NCI-H82 (cell line): Measurements from ENCODE around the gene GLRX.
"Not testable (repeated sequence)": the region's sequence is repeated elsewhere in the genome, so short reads cannot be mapped to it uniquely, and the experiment has no call there.

Experiments
- DNase-seq: peaks from one replicate; lab custom pipeline; 2025; lab: John Stamatoyannopoulos, UW

GLRX gene, protein sequence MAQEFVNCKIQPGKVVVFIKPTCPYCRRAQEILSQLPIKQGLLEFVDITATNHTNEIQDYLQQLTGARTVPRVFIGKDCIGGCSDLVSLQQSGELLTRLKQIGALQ

DNA sequence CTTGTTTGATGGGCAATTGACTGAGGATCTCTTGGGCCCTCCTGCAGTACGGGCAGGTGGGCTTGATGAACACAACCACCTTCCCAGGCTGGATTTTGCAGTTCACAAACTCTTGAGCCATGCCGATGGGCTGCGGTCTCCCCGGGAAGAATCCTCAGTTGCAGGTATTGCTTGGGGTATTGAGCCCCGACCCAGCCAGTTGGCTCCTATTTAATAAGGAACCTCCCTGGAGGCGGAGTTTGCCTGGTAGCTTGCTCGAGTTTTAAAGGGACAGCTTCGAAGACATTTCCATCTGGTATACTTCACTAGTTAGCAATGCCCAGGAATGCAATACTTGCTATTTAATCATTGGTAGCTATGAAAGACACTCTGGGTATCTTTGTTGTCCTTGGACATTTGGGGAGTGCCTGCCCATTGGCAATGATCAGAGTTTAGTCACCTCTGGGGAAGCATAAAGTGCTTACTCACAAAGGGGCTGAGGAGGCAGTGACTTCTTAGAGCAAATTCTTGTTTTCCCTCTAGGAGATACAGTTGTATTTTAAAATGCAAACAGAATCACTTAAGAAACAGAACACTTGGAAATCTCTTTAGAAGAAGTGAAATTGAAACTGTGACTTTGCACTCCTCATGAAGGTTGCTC is at the start of gene GLRX:
TSS of gene GLRX (minus strand) at position 185 of the 640 bp plus-strand sequence. CDS start at position 121, 64 bp downstream.
- DNase-seq, result peak; percentile 77

DNA sequence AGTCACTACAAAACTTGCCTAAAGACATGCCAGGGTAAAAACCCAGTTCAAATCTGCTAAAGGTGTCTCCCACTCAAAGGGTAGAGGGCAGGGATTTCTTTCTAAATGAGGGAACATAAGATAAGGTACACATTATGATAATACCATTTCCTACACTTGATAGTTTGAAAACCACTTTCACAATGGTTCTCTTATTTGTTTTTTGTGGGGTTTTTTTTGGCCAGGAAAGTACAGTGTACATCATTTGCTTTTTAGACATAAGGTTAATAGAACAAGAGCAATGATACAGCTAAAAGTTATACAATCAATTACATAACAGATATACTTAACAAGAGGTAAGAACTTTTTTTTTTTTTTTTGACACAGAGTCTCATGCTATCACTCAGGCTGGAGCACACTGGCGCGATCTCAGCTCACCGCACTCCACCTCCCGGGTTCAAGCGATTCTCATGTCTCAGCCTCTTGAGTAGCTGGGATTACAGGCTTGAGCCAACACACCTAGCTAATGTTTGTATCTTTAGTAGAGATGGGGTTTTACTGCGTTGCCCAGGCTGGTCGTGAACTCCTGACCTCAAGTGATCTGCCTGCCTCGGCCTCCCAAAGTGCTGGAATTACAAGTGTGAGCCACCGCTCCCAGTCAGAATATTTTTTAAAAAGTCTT is 48.8 kb upstream of the GLRX start:
- DNase-seq, result no peak

DNA sequence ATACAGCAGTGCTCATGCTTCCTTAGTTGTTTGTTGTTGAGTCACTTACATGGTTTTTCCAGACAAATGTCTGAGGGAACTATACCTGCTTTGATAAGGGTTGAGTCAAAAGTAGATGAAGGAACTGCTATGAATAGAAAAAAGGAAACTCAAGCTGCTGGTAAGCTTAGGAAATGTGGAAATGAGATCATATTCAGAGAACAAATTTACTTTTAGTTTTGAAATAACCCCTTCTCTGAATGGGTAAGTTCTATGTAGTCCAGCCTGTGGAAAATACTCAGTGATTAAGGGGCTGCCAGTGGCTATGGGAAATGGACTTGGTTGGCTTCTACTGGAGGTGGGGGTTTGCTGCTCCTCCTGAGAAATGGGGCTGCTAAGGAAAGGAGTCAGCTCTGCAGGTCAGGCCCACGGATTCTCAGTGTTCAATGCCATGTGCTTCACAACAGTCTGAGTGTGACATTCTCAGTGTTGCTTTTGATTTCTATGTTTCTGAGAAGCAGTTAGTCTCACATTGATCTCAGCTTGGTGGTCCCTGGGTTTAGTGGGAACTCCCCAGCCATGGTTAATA is 47.7 kb upstream of the GLRX start:
- DNase-seq, result no peak

DNA sequence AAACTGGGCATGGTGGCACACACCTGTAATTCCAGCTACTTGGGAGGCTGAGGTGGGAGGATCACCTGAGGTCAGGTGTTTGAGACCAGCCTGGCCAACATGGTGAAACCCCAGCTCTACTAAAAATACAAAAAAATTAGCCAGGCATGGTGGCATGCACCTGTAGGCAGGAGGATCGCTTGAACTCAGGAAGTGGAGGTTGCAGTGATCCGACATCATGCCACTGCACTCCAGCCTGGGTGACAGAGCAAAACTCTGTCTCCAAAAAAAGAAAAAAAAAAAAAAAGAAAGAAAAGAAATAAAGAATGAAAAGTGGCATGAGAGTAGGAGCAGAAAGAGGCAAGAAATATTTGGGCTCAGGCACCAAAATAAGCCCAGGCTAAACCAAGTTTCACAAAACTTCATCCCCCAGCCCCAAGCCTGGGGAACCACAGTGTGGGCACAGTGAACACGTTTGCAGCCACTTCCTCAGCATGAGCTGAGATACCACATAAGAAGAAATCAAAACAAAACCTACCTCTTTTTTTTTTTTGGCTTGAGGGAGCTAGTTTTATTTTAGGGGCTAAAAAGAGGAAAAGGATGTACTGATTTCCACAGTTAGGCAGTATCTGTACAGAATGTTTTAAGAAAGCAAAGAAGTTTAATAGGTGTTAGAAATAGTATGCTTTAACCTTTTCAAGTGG is 46.8 kb upstream of the GLRX start:
- not testable (repeated sequence) for DNase-seq

DNA sequence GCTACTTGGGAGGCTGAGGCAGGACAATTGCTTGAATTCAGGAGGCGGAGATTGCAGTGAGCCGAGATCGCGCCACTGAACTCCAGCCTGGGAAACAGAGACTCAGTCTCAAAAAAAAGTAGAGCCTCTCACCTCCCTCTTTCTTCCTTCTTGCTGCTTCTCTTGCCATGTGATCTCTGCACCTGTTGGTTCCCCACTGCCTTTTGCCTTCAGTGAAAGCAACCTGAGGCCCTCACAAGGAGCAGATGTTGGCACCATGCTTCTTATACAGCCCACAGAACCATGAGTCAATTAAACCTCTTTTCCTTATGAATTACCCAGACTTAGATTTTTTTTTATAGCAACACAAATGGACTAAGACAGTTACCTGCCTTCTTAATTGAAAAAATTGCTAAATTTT is 45.6 kb upstream of the GLRX start:
- DNase-seq, result no peak

DNA sequence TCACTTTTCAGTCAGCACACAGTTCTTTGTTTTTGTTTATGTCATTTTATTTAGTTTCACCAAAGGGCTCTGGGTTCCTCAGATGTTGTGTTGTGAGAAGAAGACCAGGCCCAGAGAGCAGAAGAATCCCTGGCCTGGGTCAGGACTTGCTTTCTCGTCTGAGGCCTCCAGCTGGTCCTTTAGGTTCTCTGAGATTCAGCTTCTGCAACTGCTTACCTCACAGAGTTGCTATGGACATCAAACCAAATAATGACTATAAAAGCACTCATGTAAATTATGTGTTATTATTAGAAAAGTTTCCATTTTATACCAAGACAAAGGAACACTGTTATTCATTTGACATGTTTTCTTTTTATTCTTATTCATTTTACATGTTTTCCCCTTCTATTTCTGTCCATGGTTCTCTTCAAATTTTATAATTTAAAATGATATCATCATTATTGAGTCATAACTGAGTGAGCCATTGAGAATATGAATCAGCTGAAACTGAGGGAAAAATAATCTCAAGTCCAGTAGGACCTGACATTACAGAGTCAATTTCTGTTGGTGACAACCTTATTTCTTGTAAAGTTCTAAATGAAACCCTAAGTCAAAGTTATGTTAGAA is 44.0 kb upstream of the GLRX start:
- no peak for DNase-seq

DNA sequence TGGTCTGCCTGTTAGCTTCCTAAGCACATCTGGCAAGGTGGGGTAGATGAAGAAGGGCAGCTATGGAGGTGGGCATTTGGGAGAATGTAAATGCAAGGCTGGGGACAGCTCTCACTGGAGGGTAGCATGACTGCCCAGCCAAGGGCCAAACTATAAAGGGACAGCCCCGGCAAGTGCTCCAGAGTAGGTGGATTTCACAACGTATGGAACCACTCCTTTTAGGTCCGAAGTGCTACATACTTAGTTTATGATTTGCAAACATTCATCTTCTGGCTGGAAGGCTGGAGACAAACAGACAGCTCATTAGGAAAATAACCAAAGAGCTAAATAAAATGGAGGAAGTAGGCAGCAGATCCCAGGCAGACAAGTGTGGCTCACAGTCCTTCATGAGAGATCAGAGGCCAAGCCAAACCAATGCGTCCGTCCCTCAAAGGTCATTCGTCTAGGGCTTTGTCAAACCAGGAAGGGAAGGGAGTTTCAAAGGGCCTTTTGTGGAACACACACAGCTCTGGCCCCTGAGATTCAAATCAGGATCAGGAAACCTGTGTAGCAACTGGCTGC is 42.5 kb upstream of the GLRX start:
- DNase-seq, result no peak

DNA sequence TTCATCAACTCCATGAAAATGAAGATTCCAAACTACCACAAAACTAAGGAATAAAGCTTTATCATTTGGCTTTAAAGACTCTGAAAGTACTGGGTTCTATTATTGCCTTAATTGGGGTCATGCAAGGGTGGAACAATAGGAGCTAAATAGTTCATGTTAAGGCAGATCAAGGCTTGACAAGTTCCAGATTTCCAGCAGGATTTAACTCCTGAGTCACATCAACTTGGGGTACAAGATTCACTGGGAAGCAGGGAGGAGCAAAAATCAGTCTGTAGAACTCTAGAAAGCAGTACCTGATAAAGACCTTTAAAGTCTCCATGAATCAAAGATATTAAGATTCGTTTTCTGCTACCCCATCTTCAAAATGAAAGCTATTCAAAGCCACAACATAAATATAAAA is 41.9 kb upstream of the GLRX start:
- DNase-seq, result no peak

DNA sequence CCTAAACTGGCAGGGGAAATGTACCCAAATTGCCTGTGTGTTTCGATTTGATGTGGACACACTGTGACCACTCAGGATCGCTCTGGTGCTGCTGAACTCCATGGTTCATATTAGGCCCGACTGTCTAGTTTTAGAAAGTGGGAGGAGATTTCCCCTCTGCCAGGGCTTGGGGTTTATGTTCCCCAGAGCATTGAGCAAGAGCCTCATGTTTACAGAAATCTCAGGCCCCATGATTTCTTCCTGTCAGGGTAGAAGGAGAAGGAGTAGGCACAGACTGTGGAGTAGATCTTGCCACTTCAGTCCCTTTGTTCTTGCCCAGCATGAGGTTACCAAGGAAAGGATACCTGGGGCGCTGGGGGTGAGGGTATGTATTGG is 40.8 kb upstream of the GLRX start:
- DNase-seq, result no peak

DNA sequence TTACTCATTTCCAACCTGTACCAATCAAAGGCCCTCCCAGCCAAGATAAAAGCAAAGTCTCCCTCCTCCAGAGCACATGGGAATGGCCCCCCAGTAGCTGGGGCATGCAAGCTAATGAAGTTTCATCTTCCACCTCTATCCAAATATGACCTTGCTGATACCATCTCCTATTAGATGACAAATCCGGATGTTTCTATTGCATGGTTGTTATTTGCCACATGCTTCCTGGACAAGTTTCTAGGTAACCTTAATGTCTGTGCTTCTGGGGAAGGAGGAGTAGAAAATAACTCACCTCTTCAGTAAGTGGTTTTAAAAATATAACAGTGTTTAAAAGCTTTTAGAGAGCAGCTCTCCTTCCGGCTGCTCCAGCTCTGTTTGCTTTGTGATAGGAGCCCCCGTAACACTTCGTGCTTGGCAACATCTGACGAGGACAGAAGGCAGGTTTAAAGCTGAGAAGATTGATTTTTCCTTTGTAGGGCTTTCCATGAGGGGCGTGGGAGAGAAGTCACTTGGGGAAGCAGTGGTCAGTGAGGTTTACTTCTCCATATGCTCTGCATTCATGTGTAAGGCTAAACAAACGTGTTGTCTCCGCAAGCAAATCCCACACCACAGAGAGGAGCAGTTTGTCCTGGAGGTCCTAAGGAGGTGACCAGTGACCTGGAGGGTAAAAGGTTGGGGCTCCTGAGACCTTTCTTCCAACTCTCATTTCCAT is 40.3 kb upstream of the GLRX start:
- no peak for DNase-seq

DNA sequence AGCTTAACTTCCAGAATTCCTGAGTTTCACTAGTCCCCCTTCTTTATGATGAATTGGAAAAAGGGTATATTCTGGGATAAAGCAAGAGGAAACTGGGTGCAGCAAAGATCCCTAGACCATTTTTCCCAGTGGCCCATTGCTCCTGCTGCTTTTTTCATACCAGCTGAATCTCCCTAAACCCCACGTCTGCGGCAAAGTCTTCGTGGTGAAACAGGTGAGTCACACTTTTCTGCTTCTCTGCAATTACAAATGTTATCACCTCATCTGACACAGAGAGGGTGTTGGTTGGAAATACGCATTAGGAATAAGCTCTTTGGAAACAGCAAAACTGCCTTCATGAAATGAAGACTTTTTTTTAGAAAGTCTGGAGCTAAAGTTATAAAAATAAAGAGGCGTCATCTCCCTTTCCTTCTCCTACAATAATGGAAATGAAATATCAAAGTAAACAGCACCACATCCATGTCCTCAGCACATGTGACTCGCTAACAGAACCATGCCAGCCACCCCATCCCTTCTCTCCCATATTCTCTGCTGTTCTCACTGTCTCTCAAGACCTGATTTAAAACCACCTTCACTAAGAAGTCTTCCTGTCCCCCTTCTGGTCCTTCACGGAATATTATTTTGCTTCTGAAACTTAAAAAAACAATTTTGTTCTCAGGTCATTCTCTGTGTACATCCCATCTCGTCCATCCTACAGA is 39.5 kb upstream of the GLRX start:
- no peak for DNase-seq

DNA sequence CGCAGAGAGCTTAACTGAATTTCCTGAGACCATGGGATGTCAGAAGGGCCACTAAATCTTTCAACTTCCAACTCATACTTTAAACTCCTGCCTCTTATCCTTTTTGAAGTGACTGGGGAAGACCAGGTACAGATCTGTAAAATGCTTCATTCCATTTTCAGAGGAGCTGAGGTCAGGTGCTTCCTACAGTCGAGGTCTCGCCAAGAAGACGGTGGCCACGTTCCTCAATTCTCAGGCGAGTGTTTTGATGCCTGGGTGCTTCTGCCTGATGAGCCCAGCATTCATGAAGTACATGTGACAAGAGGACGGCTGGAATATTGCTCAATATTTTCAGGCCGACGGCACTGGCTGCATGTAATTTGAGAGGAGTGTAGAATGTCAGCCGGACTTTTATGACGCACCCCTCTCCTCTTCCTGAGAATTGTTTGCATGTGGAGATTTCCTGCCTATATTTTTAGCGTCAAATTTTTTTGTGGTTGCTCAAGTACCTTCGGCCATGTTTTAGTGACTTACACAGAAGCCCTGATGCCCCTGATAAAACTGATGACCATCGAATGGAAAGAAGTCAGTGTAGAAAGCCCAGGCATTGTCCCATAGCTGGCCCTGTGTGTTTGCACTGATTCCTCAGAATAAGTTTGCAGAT is 38.8 kb upstream of the GLRX start:
- DNase-seq, result no peak

DNA sequence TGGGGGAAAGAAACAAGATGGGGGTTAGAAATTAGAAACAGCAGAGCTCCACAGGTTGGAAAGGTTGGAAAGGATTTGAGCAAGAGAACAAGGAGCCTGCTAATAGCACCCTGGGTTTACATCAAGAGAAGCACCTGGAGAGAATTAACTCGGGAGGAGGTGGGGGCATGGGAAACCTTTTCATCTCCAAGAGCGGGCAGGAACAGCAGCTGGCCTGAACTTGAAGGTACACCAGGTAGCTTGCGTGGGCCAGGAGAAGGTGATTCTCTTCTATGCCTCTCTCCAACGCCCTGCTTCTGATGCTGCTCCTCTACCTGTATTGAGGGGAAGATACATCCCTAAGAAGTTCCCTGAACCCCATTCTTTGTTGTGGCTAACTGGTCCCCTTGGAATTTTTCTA is 37.1 kb upstream of the GLRX start:
- no peak for DNase-seq

DNA sequence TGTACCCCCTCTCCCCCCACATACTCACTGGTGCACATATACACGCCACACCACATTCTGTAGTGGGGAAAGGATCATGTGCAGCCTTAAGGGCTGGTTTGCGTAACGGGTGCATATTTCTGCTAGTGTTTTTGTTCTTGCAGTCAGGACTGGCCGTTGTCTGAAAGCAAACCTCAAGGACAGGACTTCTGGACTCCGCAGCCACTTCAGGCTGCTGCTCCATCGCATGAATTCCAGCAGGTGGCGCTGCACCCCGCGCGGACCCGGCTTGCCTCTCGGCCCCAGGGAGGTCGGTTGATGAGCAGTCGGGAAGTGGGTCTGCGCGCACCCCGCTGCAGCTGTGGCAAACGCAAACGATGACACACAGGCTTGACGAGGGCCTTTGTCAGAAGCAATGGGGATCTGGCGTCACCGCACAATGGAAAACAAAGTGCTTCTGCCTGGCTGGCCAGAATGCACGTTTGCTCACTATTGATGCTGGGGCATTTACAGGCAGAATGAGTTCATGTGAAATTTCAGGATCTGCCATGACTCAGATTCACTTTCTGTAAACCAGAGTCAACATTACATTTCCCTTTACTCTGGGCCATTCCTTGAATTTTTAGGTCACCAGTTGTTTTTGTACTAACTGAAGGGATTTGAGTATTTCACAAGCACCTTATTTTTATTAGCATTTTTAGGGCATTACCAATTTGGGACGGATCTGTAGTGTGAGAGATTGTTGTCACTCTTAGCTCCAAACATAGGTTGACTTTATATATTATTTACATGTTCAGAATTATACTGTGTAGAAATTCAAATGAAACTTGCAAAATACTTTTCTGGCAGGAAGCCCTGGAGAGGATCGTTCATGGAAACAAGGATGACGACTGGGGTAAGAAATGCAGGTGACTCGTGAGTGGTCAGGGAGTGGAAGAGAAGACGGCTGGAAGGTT is 36.4 kb upstream of the GLRX start:
- DNase-seq, result peak; percentile 73

DNA sequence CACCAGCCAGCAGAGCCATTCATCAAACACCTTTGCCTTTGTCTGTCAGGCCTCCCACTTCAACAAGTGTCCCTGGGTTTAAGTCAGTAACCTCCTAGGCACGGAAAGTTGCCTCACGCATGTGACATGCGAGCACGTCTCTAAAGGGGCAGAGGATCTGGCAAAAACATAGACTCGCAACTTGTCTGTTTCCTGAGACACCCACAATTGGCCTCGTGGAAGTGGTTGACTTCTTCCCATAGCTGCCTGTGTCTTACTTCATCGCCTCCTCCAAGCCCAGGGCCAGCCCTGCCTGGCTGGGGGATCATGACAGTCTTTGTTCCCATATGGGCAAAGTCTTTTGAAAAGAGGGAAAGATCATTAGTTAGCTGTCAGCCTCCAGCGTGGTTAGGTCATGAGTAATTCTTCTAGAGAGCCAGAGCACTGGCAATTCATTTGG is 35.5 kb upstream of the GLRX start:
- no peak for DNase-seq

DNA sequence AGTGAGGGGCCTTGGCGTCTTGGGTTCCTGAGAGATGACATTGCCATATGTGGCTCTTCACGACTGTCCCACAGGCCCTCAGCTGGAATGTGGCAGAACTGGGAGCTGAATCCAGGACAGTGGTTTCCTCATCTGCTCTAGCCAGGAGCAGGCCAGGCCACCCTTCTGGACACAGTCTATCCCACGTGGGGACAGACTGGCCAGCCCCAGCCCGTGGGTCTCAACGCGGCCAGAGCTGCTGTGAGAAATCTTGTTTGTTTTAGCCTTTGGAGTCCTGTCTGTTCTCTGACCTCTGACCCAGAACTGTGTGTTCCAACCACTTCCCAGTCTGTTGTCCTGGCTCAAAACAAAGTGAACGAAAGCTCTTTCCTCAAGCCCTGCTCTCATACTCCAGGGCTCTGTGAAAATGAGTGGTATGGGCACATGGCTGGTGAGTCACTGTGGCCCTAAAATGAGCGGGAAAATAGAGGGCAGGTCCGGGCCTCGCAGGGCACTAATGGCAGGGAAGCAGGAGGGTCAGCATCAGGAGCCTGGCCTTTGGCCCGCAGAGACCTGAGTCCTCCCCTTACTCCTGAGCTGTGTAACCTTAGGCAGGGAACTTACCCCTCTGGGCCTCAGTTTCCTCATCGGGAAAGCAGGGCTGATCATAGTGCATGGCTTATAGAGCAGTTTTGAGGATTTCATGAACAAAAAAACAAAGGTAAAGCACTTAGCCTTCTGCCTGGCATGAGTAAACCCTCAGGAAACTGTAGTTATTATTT is 34.8 kb upstream of the GLRX start:
- no peak for DNase-seq

DNA sequence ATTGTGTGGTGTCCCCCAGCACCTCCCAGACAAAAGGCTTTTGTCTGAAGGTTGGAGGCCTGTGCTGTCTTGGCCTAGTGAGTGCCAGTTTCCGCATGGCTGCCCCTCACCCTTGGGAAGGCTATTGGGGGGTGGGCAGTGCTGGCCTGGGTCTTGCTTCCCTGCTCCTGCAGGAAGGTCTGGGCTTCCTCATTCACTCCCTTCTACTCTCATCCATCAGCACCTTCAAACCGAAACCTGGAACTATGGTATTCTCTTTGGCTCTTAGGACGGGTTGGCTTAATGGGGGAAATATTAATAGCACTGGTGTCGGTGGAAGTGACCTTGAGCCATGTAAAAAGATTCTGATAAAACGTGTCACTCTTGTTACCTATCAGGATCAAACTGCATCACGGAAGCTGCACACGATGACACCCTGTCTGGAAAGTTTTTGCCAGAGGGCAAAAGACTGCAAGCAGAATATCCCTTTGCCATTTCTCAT is 34.0 kb upstream of the GLRX start:
- no peak for DNase-seq

DNA sequence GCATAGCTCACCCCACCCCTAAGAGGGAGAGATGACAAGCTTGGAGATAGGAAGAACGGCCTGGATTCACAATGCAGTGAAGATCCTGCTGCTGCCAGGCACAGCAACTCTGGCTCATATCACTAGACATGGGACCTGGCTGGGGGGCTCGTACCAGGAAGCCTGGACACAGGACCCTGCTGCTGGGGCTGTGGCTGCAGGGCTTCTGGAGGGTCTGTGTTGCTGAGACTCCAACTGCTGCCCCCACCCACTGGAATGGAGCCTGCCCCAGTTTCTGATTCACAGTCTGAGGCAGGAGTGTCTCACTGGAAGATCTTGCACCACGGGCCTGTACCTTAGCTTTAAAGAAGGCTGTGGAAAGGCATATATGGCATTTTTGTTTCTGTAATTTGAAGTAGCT is 31.0 kb upstream of the GLRX start:
- no peak for DNase-seq
